SK-N-SH (cell line): ENCODE measurements around the gene MAP4K3. TPM values are rescaled to one million over a fixed set of nuclear protein-coding genes. Genes with fewer than 3 reads are reported as not detected.
"Not testable (repeated sequence)": the region's sequence is repeated elsewhere in the genome, so short reads cannot be mapped to it uniquely, and the experiment has no call there.

Experiments
- CTCF ChIA-PET: fragments of 300-600, 350-600 bp; formaldehyde crosslinking; extraction: SDS; loops from one replicate; lab custom pipeline; 2021; lab: Yijun Ruan, JAX
- POLR2A ChIA-PET: fragments of 350-600 bp; sonication (Branson Sonifier 250); formaldehyde crosslinking; extraction: SDS; loops from one replicate; lab custom pipeline; 2020; ENCODE audit warnings: antibody characterized with exemption, inconsistent platforms; lab: Yijun Ruan, JAX
- DNase-seq: peaks from one replicate; pipeline ENCODE4 v3.0.0; 2012
- H2AFZ ChIP-seq: fragments of 200-600 bp; sonication (generic); 2 replicates; pipeline ENCODE4 v1.8.1; 2016; ENCODE audit warnings: antibody characterized with exemption, mild to moderate bottlenecking, low read depth
- H3F3A ChIP-seq: fragments of 200-600 bp; sonication (generic); replicated peaks from 2 replicates; pipeline ENCODE3; 2016; ENCODE audit warnings: antibody characterized with exemption, mild to moderate bottlenecking; ENCODE audit not compliant: insufficient read depth
- H3K27ac ChIP-seq, 2 experiments: fragments of 200-500 bp in 1 of 2; fragments of 200-600 bp in 1 of 2; sonication (Bioruptor generic) in 1 of 2; sonication (generic), shearing (Covaris generic) in 1 of 2; 2 replicates each; pipeline versions ENCODE4 v1.5.1 to v1.6.1; 2014 to 2016; ENCODE audit warnings: low read depth in 2 of 2, inconsistent platforms in 1 of 2, low read length in 1 of 2, mild to moderate bottlenecking in 1 of 2, mixed read lengths in 1 of 2
- H3K27me3 ChIP-seq: fragments of 200-600 bp; sonication (generic), shearing (Covaris generic); 2 replicates; pipeline ENCODE4 v1.6.1; 2016; ENCODE audit warnings: mixed run types; ENCODE audit not compliant: insufficient read depth
- H3K36me3 ChIP-seq, 2 experiments: fragments of 200-500 bp in 1 of 2; fragments of 200-600 bp in 1 of 2; sonication (Bioruptor generic) in 1 of 2; sonication (generic) in 1 of 2; replicated peaks in 1 of 2; 2 replicates each; pipeline versions ENCODE3 to v1.5.1; 2014 to 2016; ENCODE audit warnings: low read length in 1 of 2, mild to moderate bottlenecking in 1 of 2; ENCODE audit not compliant: insufficient read depth in 2 of 2, control insufficient read depth in 1 of 2
- H3K4me1 ChIP-seq, 2 experiments: fragments of 200-500 bp in 1 of 2; fragments of 200-600 bp in 1 of 2; sonication (Bioruptor generic) in 1 of 2; sonication (generic), shearing (Covaris generic) in 1 of 2; 2 replicates each; pipeline versions ENCODE4 v1.5.1 to v1.6.1; 2014 to 2016; ENCODE audit warnings: low read depth in 1 of 2, low read length in 1 of 2, mixed run types in 1 of 2; ENCODE audit not compliant: insufficient read depth in 2 of 2, control insufficient read depth in 1 of 2
- H3K4me2 ChIP-seq: fragments of 200-600 bp; sonication (generic), shearing (Covaris generic); 2 replicates; pipeline ENCODE4 v1.6.1; 2017; ENCODE audit warnings: mixed run types
- H3K4me3 ChIP-seq, 2 experiments: fragments of 200-500 bp in 1 of 2; fragments of 200-600 bp in 1 of 2; sonication (Bioruptor generic) in 1 of 2; sonication (generic), shearing (Covaris generic) in 1 of 2; 2 replicates each; pipeline versions ENCODE4 v1.5.1 to v1.8.1; 2014 to 2016; ENCODE audit warnings: low read depth in 2 of 2, inconsistent platforms in 1 of 2, low read length in 1 of 2, mild to moderate bottlenecking in 1 of 2, mixed read lengths in 1 of 2, moderate library complexity in 1 of 2
- H3K79me2 ChIP-seq: fragments of 200-600 bp; sonication (generic); 2 replicates; pipeline ENCODE4 v1.8.1; 2017; ENCODE audit warnings: mild to moderate bottlenecking; ENCODE audit not compliant: insufficient read depth
- H3K9ac ChIP-seq: fragments of 200-600 bp; sonication (generic); 2 replicates; pipeline ENCODE4 v1.6.1; 2017; ENCODE audit warnings: mixed run types
- H3K9me2 ChIP-seq: fragments of 200-600 bp; sonication (generic); 2 replicates; pipeline ENCODE4 v1.6.1; 2017; ENCODE audit warnings: mixed run types
- H3K9me3 ChIP-seq: fragments of 200-600 bp; sonication (generic); 2 replicates; pipeline ENCODE4 v1.6.1; 2017; ENCODE audit warnings: mixed run types, mild to moderate bottlenecking, moderate library complexity
- H4K20me1 ChIP-seq: fragments of 200-600 bp; sonication (generic); 2 replicates; pipeline ENCODE4 v1.6.1; 2017; ENCODE audit warnings: mild to moderate bottlenecking, mixed run types; ENCODE audit not compliant: insufficient read depth
- CHD2 ChIP-seq: fragments of 150-350 bp; IDR thresholded peaks from 2 replicates; pipeline ENCODE4 v1.6.1; 2018; ENCODE audit warnings: low read length; ENCODE audit not compliant: partially characterized antibody
- ELF1 ChIP-seq: IDR thresholded peaks from 2 replicates; pipeline ENCODE4 v1.4.0; 2012
- FOSL2 ChIP-seq: IDR thresholded peaks from 2 replicates; pipeline ENCODE4 v1.4.0; 2012; ENCODE audit warnings: low read depth, mild to moderate bottlenecking, moderate library complexity, borderline replicate concordance
- FOXJ3 ChIP-seq: sonication (generic); formaldehyde crosslinking; IDR thresholded peaks from 2 replicates; pipeline ENCODE4 v1.5.1; 2020; ENCODE audit warnings: mild to moderate bottlenecking, missing genetic modification reagents
- GATA2 ChIP-seq: sonication (generic); formaldehyde crosslinking; IDR thresholded peaks from 2 replicates; pipeline ENCODE4 v1.5.0; 2020; ENCODE audit warnings: mild to moderate bottlenecking, missing genetic modification reagents
- MEF2A ChIP-seq: IDR thresholded peaks from 2 replicates; pipeline ENCODE4 v1.4.0; 2012; ENCODE audit warnings: low read depth, borderline replicate concordance
- MXI1 ChIP-seq: IDR thresholded peaks from 2 replicates; pipeline ENCODE4 v1.6.1; 2012; ENCODE audit warnings: mild to moderate bottlenecking, low read depth, low read length, improper control_type of control experiment
- POLR2AphosphoS5 ChIP-seq: IDR thresholded peaks from 2 replicates; pipeline ENCODE4 v1.6.1; 2012; ENCODE audit warnings: low read depth, low read length
- RAD21 ChIP-seq: IDR thresholded peaks from 2 replicates; pipeline ENCODE4 v1.6.1; 2012; ENCODE audit warnings: mild to moderate bottlenecking, low read length
- RCOR1 ChIP-seq: fragments of 150-350 bp; IDR thresholded peaks from 2 replicates; pipeline ENCODE4 v1.6.1; 2017; ENCODE audit warnings: antibody characterized with exemption, low read length
- RFX5 ChIP-seq: IDR thresholded peaks from 2 replicates; pipeline ENCODE4 v1.6.1; 2012; ENCODE audit warnings: mild to moderate bottlenecking, improper control_type of control experiment, low read length
- SMC3 ChIP-seq: IDR thresholded peaks from 2 replicates; pipeline ENCODE4 v1.6.1; 2012; ENCODE audit warnings: low read depth, low read length, improper control_type of control experiment
- TAF1 ChIP-seq: IDR thresholded peaks from 2 replicates; pipeline ENCODE4 v1.6.1; 2012; ENCODE audit warnings: low read depth, mild to moderate bottlenecking, low read length, moderate library complexity, borderline replicate concordance
- YY1 ChIP-seq: IDR thresholded peaks from 2 replicates; pipeline ENCODE4 v1.4.0; 2012; ENCODE audit warnings: low read depth, mild to moderate bottlenecking
- WGBS: methylation state at CpG from one replicate; pipeline ENCODE4 v1.1.6; 2017; ENCODE audit warnings: low lambda C conversion rate; 5-methylcytosine and 5-hydroxymethylcytosine counted together
- polyA plus RNA-seq, 3 experiments: library from polyadenylated mRNA; depleted of rRNA; stranded (reverse); fragments of >200 nt; gene quantifications; 2 replicates each; pipeline ENCODE4 v1.2.3, GENCODE V29; 2012
- TF ChIP-seq, protein P1 (sequence below): fragments of 200-600 bp; sonication (generic); IDR thresholded peaks from 2 replicates; pipeline ENCODE4 v1.6.1; 2017; ENCODE audit warnings: antibody characterized with exemption, mild to moderate bottlenecking, moderate library complexity
- TF ChIP-seq, protein P2 (sequence below): IDR thresholded peaks from 2 replicates; pipeline ENCODE4 v1.4.0; 2012; ENCODE audit warnings: low read depth, borderline replicate concordance
- TF ChIP-seq, protein P3 (sequence below): IDR thresholded peaks from 2 replicates; pipeline ENCODE4 v1.4.0; 2012; ENCODE audit warnings: low read depth, borderline replicate concordance

MAP4K3 gene
- polyA plus RNA-seq, 1 of the 3 experiments (the other 2 are of a cell fraction): 8.8 TPM

DNA sequence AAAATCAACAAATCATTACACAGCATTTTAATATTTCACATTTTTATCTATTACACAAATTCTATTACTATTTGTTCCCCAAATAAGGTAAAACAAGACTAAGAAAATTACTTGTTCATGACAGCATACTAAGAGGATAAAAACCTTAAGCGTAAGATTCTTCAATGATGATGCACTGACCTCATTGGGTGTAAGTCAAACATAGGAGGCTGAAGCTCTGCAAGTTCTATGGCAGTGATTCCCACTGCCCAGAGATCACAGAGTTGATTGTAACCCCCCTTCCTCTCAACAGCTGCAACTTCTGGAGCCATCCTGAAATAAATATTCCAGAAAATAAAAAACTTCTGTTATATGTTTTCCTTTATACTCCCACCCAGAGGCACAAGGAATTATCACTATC, 111.1 kb downstream of the MAP4K3 start:
- TF ChIP-seq, protein P1, sequence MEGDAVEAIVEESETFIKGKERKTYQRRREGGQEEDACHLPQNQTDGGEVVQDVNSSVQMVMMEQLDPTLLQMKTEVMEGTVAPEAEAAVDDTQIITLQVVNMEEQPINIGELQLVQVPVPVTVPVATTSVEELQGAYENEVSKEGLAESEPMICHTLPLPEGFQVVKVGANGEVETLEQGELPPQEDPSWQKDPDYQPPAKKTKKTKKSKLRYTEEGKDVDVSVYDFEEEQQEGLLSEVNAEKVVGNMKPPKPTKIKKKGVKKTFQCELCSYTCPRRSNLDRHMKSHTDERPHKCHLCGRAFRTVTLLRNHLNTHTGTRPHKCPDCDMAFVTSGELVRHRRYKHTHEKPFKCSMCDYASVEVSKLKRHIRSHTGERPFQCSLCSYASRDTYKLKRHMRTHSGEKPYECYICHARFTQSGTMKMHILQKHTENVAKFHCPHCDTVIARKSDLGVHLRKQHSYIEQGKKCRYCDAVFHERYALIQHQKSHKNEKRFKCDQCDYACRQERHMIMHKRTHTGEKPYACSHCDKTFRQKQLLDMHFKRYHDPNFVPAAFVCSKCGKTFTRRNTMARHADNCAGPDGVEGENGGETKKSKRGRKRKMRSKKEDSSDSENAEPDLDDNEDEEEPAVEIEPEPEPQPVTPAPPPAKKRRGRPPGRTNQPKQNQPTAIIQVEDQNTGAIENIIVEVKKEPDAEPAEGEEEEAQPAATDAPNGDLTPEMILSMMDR: no peak
- TF ChIP-seq RFX5: no peak
- no peak for TF ChIP-seq YY1
- TF ChIP-seq TAF1: no peak
- TF ChIP-seq FOXJ3 (CRISPR knock-in tag): no peak
- no peak for TF ChIP-seq RAD21
- no peak for TF ChIP-seq MEF2A
- TF ChIP-seq, protein P2, sequence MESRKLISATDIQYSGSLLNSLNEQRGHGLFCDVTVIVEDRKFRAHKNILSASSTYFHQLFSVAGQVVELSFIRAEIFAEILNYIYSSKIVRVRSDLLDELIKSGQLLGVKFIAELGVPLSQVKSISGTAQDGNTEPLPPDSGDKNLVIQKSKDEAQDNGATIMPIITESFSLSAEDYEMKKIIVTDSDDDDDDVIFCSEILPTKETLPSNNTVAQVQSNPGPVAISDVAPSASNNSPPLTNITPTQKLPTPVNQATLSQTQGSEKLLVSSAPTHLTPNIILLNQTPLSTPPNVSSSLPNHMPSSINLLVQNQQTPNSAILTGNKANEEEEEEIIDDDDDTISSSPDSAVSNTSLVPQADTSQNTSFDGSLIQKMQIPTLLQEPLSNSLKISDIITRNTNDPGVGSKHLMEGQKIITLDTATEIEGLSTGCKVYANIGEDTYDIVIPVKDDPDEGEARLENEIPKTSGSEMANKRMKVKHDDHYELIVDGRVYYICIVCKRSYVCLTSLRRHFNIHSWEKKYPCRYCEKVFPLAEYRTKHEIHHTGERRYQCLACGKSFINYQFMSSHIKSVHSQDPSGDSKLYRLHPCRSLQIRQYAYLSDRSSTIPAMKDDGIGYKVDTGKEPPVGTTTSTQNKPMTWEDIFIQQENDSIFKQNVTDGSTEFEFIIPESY: no peak
- no peak for TF ChIP-seq FOSL2
- TF ChIP-seq CHD2: no peak
- no peak for TF ChIP-seq GATA2
- no peak for TF ChIP-seq SMC3
- TF ChIP-seq POLR2AphosphoS5: no peak
- TF ChIP-seq, protein P3, sequence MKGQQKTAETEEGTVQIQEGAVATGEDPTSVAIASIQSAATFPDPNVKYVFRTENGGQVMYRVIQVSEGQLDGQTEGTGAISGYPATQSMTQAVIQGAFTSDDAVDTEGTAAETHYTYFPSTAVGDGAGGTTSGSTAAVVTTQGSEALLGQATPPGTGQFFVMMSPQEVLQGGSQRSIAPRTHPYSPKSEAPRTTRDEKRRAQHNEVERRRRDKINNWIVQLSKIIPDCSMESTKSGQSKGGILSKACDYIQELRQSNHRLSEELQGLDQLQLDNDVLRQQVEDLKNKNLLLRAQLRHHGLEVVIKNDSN: no peak
- TF ChIP-seq RCOR1: no peak
- no peak for TF ChIP-seq MXI1
- no peak for TF ChIP-seq ELF1

DNA sequence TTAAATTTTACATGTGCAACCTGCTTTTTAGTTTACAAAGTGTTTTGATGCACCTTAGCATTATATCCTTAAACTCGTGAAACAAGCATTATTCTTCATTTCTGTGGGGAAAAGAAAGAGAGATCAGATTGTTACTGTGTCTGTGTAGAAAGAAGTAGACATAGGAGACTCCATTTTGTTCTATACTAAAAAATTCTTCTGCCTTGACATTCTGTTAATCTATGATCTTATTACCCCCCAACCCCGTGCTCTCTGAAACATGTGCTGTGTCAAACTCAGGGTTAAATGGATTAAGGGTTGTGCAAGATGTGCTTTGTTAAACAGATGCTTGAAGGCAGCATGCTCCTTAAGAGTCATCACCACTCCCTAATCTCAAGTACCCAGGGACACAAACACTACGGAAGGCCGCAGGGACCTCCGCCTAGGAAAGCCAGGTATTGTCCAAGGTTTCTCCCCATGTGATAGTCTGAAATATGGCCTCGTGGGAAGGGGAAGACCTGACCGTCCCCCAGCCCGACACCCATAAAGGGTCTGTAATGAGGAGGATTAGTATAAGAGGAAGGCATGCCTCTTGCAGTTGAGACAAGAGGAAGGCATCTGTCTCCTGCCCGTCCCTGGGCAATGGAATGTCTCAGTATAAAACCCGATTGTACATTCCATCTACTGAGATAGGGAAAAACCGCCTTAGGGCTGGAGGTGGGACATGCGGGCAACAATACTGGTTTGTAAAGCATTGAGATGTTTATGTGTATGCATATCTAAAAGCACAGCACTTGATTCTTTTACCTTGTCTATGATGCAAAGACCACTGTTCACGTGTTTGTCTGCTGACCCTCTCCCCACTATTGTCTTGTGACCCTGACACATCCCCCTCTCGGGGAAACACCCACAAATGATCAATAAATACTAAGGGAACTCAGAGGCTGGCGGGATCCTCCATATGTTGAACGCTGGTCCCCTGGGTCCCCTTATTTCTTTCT, 115.7 kb downstream of the MAP4K3 start:
- H3K4me3 ChIP-seq, H3K27ac ChIP-seq, H3K4me1 ChIP-seq, DNase-seq, H3K27me3 ChIP-seq, CTCF ChIA-PET, H3K9me2 ChIP-seq, H3F3A ChIP-seq, H3K4me2 ChIP-seq, H2AFZ ChIP-seq, H3K79me2 ChIP-seq, H4K20me1 ChIP-seq, H3K9ac ChIP-seq, H3K9me3 ChIP-seq, POLR2A ChIA-PET: not testable (repeated sequence)
- peaks cover 26 to 42% of the 10 kb centered on the region in 2 experiments for H3K36me3 ChIP-seq
- WGBS: 93% methylated on average over 16 of the region's 16 CpGs

More for the DNA sequence above, 111.1 kb downstream of the MAP4K3 start:
- Histone ChIP-seq H3K9me2 (no peaks in the 10 kb centered on the region), H3K79me2 (no peaks in the 10 kb centered on the region; the same call in 1 of the 2 replicates), H3K4me2 (no peak overlapping the region), H3K27ac (no peak overlapping the region), H3F3A (no peaks in the 10 kb centered on the region), H3K9me3 (0 out of 2 replicates have a peak, but pooled peaks cover 4% of the 10 kb centered on the region), H3K9ac (no peak overlapping the region), H3K4me3 (no peak overlapping the region), H3K4me1 (no peaks in the 10 kb centered on the region), H3K27me3 (no peaks in the 10 kb centered on the region), H2AFZ (no peak overlapping the region), H4K20me1 (no peaks in the 10 kb centered on the region), H3K36me3 (peaks cover 40 to 43% of the 10 kb centered on the region in 2 experiments)
- 97% methylated on average over 1 of the region's 1 CpG for WGBS
- no peak for DNase-seq
- ChIA-PET POLR2A (no interaction called here), CTCF (no interaction called here)
